NCI-H524 treated with DMSO at 0.1 percent for 48 hours (cell line): Measurements from ENCODE around the gene BOC.
A peak's percentile ranks its signal among the peaks of the same experiment; 100 is the strongest.

ENCODE experiments used
- DNase-seq: peaks from one replicate; lab custom pipeline; 2025; lab: John Stamatoyannopoulos, UW

Gene BOC

DNA sequence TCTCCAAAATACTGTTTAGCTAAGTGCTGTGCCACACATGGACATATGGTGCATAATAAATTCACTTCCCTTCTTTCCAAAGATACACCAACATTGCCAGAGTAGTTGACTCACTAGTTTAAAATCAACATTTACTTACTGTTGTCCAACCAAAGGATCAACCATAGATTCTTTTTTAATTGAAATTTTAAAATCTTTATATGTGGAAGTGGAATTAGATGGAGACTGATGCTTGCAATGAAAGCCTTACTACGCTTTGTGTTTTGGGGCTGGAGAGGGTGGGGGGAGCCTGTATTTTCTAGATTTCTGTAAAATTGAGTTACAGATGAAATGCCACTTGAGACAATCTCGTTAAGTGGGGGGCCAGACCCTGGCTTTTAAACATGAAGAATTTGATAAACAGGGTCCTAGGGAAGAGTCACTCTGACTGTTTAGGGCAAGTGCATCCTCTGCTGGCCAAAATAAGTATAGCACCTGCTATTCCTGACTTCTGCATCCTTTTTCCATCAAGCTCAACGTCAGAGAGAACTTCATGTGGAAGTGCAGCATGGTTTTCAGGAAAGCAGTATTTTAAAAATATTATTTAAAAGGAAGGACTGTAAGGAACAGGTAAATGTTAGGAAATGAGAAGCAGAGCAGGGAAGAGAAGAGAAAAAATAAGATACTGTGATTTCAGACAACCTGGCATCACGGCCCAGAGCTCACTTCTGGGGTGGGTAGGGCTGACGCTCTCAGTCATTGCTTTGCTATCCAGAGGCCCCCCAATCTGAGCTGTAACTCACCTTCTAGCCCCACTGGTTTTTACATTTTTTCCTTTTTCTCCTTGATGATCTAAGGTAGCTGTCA lies 76.7 kb downstream of the BOC start:
- DNase-seq = peak; percentile 39

DNA sequence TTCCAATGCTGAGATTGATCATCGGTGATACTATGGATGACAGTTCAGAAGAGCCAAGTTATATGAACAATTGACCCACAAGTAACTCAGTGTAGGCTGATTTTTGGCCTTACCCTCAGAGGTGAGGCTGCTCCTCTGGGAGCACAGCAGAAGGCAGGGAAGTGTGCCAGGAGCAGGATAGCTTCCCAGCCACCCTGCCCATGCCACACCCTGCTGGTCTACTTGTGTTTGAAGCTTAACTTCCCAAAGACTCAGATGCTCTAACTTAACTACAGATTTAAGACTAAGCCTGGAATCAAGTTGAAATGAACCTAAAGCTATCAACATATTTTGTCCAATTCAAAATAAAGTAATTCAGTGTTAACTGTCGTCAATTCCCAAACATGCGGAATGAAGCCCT lies 77.5 kb downstream of the BOC start:
- DNase-seq = no peak

DNA sequence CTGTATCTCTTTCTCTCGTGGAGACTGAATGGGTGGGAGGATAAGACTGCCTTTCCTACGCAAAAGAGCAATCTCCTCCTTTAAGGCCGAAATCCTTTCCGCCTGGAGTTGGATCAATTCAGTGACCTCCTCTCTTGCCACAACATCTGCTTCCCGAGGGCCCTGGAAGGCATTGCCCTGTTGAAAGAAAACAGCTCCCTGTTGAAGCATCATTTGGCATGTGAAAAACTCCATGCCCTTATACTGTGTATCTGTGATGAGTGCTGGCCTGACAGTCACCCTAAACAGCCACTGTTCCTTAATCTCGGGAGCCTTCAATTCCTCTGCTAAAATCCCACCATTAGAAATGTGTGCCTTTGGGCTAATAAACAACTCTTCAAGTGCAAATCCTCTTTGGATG lies 80.2 kb downstream of the BOC start:
- no peak for DNase-seq

DNA sequence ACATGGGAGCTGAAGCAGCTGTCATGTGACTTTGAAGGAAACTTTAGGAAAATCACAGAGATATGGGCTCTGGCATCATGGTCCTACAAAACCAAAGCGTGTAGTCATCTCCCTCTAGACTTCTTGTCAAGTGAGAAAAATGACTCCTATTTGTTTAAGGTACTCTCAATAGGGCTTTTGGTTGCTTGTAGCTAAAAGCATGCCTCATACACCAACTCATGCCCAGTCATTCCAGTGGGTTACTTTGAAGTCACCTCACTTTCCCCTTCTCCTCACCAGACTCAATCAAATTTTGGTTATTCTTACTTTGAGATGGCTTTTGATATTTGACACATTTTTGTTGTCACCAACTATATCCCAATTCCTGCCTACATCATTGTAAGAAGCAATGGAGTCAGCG lies 81.6 kb downstream of the BOC start:
- DNase-seq = no peak

DNA sequence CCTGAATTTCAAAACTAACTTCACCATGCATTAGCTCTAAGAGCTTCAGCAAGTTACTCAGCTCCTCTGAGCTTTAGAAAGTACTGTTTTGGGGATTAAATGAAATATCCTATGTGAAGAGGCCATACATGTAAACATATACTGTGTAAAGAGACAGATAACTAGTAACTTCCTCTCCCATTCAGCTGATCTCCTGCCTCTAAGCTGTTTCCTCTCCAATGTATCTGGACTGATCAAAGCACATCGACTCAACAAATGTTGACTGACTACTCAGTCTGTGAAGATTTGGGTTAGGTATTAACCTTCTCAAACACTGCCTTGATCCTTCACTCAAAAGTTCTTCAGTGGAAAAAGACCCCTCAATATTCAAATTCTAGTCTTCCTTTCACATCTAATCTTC lies 82.0 kb downstream of the BOC start:
- DNase-seq = no peak

DNA sequence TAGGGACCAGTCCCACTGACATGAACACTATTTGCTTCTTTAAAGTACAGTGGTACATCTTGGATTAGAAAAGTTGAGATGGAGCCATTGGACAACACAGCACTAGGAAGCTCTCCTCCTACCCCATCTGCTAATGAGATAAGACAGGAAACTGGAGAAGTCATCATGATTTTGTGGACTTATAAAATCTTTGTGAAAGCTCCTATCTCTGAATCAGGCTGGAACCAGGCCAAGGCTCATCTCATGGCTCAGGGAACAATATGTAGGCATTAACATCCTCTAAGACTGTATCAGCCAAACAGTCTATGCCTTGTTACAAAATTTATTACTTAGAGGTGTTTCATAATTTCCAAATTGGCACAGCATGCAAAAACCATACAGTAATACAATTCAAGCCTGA lies 84.1 kb downstream of the BOC start:
- no peak for DNase-seq

DNA sequence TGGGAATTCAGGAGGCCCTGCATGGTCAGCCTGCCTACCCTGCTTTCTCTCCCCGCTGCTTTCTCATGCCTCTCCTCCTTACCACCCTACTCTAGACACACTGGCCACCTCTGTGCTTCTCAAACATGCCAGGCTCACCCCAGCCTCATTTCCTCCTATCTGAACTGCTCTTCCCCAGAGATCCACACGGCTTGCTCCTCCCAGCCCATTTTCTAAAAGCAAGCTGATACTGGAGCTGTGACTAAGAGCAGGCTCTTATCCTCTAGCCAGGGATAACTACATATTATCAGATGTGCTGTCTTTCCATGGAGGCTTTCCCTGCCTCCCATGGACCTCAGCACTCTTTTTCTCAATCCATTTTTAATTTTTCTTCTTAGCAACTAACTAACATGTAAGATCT lies 85.9 kb downstream of the BOC start:
- no peak for DNase-seq

DNA sequence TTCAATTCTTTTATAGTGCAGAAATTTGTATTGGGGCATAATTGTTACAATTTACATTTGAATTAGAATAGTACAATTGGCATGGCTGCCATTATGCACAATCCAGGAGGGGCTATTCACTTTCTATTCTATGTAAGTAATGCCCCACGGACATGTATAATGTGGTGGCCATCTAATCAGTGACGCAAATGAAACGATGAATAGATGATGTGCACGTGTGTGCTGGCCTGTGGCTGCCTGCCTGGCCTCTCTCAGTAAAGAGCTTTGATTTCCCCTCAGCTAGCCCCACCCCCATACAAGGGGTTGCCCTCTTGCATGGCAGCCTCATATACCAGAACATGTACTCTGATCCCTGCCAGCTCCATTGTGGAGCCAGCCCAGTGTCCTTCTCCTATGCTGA lies 86.5 kb downstream of the BOC start:
- no peak for DNase-seq

DNA sequence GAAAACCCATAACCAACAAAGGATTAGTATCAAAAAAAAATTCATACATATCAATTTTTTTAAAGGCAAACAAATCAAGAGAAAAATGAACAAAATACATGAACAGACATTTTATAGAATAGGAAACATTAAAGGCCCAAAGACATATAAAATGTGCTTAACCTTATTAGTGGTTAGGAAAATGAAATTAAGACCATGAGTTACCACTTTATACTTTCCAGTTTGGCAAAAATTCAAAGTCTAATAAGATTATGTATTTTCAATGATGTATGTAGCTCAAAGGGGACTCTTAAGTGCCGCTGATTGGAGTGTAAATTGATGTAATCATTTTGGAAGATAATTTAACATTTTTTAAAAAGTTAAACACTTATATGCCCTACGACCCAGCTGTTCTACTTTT lies 89.2 kb downstream of the BOC start:
- DNase-seq = no peak

DNA sequence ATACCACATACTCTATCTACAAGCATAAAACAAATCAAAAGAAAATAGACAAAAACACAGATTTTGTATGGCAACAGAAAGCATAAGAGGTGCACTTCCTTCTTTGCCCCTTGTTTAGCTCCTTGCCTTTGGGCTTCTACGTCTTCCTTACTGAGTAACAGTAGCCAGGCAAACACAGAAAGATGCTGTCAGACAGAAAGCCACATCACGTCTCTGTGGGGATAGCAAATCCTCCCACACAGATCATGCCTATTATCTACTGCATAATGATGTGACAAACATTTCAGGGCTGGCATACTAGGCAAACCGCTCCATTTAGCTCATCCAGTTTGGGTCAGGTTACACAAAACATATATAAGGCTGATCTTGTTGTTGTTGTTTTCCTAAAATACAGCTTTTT lies 92.7 kb downstream of the BOC start:
- no peak for DNase-seq

DNA sequence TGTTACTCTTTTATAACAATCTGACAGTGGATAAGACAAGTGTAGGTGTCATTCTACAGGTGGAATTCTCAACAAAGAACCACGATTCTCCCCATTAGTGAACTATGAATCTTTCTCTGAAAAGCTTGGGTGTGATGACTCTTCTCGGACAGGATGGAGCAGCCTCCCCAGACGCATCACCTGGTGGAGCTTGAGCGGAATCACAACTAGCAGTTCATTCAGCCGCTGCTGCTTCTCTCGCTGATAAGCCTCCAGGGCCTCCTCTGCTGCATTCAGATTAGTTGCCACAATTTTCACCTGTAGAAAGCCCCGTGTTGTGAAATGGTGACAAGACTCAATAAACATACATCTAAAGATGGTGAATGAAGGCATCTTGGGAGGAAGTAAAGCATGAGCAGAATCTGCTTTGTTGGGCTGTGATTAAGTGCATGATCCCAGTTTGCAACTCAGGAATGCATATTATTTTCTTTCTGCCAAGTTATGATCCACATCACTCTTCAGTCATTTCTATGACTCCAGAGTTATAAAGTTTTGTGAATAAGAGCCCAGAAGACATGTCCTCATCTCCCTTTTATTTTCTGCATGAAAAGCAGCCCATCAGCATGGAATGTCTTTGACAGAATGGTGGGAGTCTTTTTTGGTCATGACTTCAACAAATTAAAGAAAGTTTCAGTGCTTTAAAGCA lies 93.6 kb downstream of the BOC start:
- no peak for DNase-seq

DNA sequence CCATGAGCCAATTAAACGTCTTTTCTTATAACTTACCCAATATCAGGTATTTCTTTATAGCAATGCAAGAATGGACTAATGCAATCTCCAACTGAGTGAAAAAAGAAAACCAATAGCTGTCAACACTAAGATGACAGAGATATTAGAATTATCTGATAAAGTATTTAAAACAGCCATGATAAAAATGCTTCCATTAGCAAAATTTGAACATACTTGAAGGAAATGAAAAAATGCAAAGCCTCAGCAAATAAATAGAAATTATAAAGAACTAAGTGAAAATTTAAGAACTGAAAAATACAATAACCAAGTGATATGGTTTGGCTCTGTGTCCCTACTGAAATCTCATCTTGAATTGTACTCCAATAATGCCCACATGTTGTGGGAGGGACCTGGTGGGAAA lies 99.6 kb downstream of the BOC start:
- DNase-seq = no peak

DNA sequence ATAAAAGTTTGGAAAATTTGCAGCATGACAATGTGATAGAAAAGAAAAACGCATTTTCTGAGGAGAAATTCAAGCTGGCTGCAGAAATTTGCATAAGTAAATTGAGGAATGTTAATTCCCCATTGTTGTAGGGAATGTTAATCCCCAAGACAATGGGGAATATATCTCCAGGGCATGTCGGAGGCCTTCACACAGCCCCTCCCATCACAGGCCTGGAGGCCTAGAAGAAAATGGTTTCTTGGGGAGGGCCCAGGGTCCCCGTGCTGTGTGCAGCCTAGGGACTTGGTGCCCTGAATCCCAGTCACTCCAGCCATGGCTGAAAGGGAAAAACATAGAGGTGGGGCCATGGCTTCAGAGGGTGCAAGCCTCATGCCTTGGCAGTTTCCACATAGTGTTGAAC lies 101.1 kb downstream of the BOC start:
- no peak for DNase-seq

DNA sequence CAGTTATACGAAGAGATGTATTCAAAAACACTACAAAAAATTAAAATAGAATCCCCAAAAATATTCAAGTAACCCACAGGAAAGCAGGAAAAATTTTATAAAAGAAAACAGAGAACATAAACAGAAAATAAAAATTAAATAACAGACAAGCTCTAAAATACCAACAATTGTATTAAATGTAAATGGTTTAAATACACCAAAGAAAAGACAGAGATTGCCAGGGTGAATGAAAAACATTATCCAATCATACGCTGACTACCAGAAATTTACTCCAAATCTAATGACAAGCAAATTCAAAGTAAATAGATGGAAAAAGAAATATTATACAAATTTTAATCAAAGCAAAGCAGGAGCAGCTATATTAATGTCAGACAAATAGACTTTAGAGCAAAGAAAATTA lies 103.6 kb downstream of the BOC start:
- no peak for DNase-seq

DNA sequence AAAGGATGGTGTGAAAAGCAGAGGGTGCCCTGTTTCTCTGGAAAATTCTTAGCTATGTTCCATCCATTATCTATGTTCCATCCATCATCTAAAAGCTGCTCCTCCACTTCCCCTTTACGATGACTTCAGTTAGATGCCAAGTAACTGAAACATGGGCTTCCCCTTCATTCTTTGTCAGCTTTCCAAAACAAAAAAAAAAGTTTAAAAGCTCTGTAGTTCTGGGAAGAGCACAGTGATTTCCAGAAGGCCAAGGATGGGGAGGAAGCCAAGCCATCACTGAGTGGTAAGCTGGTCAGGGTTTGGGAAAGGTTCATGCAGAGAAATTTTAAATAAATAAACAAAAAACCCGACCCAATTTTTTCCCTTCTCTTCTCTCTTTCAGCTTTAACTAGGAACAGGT lies 118.4 kb downstream of the BOC start:
- DNase-seq = no peak

DNA sequence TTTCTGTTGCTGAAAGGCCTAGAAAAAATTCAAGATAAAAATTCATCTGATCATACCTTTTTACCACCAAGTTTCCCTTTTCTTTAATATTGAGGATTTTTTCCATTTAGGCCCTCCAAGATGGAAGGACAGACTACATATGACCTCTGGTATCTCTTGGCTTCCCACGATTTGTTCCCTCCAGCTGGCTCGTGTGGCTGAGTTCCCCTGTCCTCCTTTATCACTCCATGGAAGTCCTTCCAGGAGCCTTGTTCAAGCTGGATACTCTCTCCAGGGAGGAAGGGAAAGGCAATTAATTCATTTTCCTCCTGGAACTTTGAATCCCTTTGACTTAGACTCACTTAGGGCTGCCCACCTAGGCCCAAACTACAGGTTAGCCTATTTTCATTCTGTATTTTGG lies 119.4 kb downstream of the BOC start:
- no peak for DNase-seq

DNA sequence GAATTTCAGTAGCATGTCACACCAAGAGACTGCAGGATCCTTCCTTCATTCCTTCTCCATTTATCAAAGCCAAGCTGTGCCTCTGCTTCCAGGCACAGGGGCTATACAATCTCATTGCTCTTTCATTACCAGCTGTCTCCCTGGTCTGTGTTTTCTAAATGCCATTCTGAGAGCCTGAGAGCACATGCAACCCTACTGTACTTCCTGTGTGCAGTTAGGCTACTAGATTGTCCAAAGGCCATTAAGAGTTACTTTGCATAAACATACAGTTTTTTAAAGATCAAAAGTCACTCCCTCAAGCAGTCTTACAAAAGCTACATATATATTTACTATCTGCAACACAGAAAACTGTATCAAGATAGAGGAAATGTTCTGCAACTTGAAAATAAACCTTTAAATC lies 119.8 kb downstream of the BOC start:
- no peak for DNase-seq
